Testis (tissue), 2 donors: ENCODE data around the gene DNER.

Experiments used
- POLR2A ChIP-seq: fragments of 450-650 bp; IDR thresholded peaks from one replicate; pipeline ENCODE4 v1.6.1; 2017; ENCODE audit warnings: antibody characterized with exemption, mild to moderate bottlenecking, moderate library complexity
- TF ChIP-seq, protein P1 (sequence below), 3 experiments: fragments of 450-650 bp in 2 of 3; fragments of 200-600 bp in 1 of 3; sonication (generic) in 1 of 3; IDR thresholded peaks; one replicate each; pipeline ENCODE4 v1.5.1; 2016 to 2019; ENCODE audit warnings: antibody characterized with exemption in 3 of 3, mild to moderate bottlenecking in 2 of 3, moderate library complexity in 1 of 3

DNA sequence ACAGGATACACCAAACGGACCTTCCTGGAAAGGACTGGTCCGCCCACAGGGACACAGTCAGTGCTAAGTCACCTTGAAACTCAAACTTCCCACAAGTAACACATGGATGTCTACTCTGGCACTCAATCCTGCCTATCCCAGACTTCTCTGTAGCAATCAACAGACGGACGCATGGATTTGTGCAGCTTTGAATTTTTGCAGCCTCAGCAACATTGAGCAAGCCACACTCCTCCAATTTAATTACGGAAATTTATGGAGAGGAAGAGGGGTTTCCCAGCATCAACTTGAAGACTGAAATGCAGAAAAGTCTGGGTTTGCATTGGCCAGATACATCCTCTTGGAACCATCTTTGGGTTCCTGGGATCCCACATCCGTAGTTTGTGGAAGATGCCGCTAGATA, 26.2 kb downstream of the DNER start:
- TF ChIP-seq, protein P1, sequence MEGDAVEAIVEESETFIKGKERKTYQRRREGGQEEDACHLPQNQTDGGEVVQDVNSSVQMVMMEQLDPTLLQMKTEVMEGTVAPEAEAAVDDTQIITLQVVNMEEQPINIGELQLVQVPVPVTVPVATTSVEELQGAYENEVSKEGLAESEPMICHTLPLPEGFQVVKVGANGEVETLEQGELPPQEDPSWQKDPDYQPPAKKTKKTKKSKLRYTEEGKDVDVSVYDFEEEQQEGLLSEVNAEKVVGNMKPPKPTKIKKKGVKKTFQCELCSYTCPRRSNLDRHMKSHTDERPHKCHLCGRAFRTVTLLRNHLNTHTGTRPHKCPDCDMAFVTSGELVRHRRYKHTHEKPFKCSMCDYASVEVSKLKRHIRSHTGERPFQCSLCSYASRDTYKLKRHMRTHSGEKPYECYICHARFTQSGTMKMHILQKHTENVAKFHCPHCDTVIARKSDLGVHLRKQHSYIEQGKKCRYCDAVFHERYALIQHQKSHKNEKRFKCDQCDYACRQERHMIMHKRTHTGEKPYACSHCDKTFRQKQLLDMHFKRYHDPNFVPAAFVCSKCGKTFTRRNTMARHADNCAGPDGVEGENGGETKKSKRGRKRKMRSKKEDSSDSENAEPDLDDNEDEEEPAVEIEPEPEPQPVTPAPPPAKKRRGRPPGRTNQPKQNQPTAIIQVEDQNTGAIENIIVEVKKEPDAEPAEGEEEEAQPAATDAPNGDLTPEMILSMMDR (IDR thresholded peaks at IDR 0.05), result no peak
- no peak for TF ChIP-seq POLR2A
